ENCODE measurements around the gene KMT2C.
"Not testable (repeated sequence)": the region's sequence is repeated elsewhere in the genome, so short reads cannot be mapped to it uniquely, and the experiment has no call there.

The KMT2C gene
- 103 to 280 reads per million in 2 experiments for total RNA-seq

DNA sequence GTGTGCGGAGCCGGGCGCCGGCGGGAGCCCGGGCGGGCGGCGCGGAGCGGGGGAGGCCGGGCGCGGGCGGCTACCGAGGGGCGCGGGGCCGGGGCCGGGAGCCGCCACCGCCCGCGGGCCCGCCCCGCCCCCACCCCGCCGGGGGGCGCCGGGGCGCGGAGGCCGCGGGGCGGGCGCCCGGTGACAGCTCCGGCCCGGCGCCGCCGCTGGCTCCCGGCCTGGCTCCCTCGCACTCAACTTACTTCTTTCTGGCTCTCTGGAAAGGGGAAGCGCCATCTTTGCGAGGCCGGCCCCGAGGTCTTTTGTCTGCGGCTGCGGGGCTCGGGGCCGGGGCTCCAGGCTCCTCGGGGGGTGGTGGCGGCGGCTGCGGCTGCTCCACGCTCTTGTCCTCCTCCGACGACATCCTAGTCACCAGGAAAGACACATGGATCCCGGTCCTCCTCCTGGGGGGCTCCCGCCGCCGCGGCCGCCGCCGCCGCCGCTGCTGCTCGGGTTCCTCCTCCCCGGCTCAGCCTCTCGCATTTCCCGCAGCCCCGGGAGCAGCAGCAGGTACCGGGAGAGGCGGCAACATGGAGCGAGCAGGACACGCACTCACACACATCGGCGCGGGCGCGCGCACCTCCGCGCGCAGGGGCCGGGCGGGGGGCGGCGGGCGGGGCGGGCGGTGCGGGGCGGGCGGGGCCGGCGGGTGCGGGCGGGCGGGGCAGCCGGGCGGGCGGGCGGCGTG, at the start of gene KMT2C:
Gene KMT2C, minus strand, starts transcription at position 620 of the 727 bp plus-strand sequence. Its CDS starts 217 bp downstream, at position 403.
- peak; percentile 43 for DNase-seq (ENCODE audit: low read depth)

DNA sequence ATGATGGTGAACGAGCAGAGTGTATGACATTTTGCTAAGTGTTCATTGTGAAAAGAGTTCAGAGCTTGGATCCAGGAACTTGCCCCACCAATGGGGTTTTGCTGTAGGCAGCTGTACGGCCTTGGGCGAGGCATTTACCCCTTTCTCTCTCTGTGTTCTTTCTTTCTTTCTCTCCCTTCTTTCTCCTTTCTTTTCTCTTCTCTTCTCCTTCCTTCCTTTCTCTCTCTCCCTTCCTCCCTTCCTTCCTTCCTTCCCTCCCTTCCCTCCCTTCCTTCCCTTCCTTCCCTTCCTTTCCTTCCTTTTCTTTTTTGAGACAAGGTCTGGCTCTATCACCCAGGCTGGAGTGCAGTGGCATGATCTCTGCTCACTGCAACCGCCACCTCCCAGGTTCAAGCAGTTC, 45.3 kb upstream of the KMT2C start:
- no peak for DNase-seq (ENCODE audit: low read depth)

DNA sequence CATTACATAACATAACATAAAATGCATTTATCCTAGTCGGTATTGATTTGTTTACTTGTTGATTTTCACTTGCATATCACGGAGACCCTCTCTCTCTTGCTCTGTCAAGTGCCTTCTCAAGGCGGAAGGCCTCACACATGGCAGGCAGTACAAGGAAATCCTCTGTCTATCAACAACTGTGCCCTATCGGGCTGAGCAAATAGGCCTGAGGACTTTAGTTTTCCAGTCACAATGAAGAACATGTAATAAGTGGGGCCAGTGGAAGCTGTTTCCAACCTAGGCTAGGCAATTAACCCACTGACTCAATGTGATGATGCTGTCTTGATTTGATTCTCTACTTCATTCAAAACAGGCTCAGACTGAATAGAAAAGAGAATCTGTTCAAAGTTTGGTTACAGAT, 44.9 kb upstream of the KMT2C start:
- no peak for DNase-seq (ENCODE audit: low read depth)

DNA sequence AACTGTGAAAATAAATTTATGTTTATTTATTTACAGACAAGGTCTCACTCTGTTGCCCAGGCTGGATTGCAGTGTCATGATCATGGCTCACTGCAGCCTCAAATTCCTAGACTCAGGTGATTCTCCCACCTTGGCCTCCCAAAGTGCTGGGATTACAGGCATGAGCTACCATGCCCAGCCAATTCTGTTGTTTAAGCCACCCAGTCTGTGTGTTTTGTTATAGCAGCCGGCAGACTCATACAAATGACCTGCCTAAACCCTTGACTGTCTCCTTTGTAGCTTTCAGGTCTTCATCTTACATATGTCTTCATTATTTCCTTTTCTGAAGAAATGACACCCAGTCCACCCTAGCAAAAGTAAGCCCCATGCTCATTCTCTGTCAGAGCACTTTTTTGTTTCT, 43.8 kb upstream of the KMT2C start:
- DNase-seq (ENCODE audit: low read depth): no peak

DNA sequence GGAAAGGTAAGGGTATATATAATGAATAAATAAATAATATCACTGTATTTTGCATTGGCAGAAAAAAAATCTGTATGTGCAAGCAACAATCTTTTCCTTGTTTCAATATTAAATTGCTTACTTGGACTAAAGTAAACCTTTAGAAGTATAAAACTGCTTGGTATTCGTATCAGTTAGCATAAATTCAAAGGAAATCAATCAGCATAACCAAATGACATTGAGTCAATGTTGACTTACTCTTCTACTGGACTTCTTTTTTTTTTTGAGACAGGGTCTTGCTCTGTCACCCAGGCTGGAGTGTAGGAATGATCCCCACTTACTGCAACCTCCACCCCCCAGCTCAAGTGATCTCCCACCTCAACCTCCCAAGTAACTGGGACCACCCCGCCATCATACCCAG, 42.3 kb upstream of the KMT2C start:
- no peak for DNase-seq (ENCODE audit: low read depth)

DNA sequence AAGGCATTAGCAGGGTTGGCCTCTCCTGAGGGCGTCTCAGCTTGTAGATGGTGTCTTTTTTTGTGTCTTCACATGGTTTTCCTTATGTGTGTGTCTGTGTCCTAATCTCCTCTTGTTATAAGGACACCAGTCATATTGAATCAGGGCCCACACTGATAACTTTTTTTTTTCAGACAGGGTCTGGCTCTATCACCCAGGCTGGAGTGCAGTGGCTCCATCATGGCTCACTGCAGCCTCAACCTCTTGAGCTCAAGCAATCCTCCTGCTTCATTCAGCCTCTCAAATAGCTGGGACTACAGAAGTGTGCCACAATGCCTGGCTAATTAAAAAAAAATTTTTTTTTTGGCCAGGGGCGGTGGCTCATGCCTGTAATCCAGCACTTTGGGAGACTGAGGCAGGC, 41.3 kb upstream of the KMT2C start:
- no peak for DNase-seq (ENCODE audit: low read depth)

DNA sequence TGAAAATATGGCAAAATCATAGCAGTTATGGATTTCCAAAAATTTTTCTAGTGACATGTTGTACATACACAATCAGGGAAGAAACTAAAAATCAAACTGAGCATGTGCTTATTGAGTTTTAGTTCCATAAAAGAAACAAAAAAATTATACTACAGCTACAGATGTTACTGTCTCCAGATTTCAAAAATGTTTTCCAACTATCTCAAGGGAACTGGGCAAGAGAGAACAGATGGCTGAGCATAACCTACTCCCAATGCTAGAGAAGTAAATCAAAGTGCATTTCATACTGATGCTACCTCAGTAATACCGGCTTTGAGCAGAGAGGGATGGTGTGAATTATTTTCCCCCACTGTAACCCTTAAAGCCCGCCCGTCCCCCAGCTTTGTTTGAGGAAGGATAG, 40.7 kb upstream of the KMT2C start:
- DNase-seq (ENCODE audit: low read depth): no peak

DNA sequence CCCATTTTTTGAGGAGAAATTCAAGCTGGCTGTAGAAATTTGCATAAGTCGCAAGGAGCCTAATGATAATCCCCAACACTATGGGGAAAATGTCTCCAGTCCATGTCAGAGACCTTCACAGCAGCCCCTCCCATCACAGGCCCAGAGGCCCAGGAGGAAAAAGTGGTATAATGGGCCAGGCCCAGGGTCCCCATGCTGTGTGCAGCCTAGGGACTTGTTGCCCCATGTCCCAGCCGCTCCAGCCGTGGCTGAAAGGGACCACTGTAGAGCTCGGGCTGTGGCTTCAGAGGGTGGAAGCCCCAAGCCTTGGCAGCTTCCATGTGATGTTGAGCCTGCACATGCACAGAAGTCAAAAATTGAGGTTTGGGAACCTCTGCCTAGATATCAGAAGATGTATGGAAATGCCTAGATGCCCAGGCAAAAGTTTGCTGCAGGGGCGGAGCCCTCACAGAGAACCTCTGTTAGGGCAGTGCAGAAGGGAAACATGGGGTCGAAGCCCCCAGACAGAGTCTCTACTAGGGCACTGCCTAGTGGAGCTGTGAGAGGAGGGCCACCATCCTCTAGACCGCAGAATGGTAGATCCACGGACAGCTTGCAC, 35.3 kb upstream of the KMT2C start:
- DNase-seq (ENCODE audit: low read depth): not testable (repeated sequence)

DNA sequence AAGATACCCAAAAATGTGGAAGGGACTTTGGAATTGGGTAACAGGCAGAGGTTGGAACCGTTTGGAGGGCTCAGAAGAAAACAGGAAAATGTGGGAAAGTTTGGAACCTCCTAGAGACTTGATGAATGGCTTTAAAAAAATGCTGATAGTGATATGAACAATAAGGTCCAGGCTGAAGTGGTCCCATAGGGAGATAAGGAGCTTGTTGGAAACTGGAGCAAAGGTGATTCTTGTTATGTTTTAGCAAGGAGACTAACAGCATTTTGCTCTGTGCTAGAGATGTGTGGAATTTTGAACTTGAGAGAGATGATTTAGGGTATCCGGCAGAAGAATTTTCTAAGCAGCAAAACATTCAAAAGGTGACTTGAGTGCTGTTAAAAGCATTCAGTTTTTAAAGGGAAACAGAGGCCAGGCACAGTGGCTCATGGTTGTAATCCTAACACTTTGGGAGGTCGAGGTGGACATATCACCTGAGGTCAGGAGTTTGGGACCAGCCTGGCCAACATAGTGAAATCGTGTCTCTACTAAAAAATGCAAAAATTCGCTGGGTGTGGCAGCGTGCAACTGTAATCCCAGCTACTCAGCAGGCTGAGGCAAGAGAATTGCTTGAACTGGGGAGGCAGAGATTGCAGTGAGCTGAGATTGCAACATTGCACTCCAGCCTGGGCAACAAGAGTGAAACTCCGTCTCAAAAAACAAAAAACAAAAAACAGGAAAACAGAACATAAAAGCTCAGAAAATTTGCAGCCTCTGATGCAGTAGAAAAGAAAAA, 34.6 kb upstream of the KMT2C start:
- not testable (repeated sequence) for DNase-seq (ENCODE audit: low read depth)

DNA sequence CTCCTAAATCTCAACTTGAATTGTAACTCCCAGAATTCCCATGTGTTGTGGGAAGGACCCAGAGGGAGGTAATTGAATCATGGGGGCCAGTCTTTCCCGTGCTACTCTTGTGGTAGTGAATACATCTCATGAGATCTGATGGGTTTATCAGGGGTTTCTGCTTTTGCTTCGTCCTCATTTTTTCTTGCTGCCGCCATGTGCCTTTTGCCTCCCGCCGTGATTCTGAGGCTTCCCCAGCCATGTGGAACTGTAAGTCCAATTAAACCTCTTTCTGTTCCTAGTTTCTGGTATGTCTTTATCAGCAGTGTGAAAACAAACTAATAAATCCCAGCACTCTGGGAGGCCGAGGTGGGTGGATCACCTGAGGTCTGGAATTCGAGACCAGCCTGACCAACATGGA, 33.8 kb upstream of the KMT2C start:
- DNase-seq (ENCODE audit: low read depth): not testable (repeated sequence)

DNA sequence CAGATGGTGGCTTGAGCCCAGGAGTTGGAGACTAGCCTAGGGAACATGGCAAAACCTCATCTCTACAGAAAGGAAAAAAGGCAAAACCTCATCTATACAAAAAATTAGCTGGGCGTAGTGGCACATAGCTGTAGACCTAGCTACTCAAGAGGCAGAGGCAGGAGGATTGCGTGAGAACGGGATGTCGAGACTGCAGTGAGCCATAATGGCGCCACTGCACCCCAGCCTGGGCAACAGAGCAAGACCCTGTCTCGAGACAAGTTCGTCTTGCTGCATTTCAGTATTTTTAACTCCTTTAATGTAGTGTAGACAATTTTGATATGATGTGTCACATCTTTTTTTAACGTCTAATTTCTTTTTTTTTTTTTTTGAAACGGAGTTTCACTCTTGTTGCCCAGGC, 31.4 kb upstream of the KMT2C start:
- no peak for DNase-seq (ENCODE audit: low read depth)

DNA sequence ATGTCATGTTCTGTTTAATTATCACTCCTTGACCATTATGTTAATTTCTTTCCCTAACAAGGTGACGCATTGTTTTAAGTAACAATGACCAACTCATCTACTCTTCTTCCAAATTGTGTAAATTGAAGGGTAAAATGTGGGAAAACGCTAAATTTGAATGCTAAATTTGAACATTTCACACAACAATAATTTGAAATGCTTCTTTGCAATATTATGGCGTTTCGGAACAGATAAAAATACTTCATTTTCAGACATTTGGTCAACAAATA, 29.2 kb upstream of the KMT2C start:
- no peak for DNase-seq (ENCODE audit: low read depth)

DNA sequence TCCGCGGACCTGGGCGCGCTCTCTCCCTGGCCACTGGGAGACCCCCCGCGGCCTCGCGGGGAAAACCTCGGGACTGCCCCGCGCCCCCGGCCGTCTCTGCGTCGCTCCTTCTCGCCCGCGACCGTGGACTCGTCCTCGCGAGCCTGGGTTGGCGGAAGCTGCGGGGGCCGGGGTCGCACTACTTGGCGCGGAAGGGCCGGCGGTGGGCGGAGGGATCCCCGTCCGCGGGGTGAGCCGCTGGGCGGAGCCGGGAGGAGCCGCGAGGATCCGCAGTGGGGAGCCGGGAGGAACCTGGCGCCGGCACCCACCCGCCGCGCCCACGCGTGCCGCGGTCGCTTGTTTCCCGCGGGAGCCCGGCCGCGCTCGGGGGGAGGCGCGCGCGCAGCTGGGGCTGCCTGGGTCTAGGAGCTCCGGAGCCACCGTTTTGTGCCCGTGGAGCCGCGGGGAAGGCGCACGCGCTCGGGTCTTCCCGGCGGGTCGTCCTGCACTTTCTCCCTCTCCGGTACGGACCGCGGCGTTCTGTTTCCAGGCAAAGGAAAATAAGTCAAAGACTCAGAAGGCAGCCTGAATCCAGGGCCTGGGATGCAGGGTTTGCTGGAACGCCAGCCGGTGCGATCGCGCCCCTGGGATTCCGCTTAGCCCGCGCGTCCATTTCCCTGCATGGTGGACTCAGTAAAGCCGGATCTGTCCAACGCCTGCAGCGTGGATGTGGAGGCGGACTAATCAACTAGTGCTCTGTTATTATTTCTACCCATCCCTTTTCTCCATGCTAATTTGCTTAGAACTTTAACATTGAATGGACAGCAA, 28.7 kb upstream of the KMT2C start:
- peak; percentile 46 for DNase-seq (ENCODE audit: low read depth)

DNA sequence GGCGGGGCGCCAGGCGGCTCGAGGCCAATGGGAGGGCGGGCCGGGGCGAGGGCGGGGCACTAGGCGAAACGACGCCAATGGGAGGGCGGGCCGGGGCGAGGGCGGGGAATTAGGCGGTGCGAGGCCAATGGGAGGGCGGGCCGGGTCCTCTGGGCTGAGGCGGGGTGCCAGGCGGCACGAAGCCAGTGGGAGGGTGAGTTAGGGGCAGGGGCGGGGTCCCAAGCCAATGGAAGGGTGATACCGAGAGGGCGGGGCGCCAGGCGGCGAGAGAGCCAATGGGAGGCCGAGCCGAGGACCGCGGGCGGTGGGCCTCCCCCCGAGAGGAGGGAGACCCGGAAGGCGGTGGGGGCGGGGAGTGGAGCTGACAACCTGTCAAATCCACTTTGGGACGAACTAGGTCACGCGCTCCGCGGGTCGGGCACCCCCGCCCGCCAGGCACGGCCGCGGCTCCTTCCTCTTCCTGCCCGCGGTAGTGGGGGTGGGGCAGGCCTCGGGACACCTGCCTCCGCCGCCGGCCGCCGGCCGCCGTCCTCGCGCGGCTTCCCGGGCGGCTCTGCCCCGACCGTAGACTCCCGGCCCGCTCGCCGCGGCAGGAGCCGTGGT, 28.0 kb upstream of the KMT2C start:
- DNase-seq (ENCODE audit: low read depth): peak; percentile 100

DNA sequence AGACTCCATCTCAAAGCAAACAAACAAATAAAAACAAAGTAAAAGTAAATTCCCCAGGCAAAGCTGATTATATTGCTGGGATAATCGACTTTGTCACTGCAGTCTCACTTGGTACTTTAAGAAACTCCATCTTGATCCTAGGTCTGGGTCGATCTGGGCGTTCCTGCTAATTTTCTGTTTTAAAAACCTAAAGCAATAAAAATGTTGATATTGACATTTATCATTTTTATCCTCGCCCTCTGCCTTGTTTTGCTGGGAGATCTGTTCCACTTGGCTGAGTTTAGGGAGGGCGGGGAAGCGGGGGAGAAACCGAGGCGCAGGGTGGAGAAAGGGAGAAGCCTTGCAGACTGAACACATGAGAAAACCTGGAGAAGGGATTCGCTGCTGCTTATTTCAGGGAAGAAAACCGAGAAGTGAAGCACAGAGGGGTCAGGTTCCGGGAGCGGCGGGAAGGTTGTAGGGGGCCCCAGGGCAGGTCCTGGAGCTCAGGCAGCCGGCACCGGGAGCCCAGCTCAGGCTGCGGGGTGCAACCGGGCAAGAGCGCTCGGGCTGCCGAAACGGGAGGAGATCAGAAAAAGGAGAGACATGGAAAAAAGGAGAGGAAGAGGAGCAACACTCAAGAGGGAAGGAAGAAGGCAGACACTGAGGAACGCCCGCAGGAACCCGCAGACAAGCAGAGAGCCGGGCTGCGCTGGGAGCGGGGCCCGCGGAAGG, 27.3 kb upstream of the KMT2C start:
- DNase-seq (ENCODE audit: low read depth): no peak

DNA sequence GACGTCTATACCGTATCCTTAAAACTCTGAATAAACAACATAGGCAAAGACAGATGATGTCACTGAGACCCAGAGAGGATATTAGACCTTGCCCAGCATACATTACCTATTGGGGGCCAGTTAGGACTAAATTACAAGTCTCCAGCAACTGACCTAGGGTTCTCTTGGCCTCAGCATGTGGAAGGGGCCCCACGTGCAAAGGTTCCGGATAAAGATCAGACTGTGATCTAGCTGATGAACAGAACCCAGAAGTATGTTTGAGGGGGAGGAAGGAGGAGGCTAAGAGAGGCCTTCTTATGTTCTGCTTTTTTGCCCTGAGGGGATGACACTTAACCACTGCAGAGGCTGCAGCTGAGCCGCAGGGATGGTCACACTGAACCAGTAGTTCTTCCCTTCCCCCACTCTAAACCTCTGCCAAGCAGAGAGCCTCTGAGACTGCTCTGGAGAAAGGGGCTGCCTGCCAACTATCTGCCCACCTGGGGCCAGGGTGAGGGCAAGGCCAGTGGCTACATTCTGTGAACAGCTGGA, 24.0 kb upstream of the KMT2C start:
- DNase-seq (ENCODE audit: low read depth): no peak

DNA sequence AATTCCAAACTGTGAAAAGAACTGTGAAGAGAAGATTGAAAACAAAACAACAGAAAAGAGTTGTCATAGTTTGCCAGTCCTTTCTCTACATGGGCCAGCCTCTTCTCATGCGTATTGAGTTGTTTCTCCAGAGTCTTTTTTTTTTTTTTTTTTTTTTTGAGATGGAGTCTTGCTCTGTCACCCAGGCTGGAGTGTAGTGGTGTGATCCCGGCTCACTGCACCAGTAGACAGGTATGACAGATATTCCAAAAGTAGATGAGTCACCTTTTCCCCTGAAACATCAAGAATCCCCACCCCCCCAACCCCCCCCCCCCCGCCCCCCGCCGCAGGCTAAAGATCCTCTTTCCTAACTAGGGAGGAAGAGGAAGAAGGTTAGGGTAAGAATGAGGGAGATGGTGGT, 15.6 kb upstream of the KMT2C start:
- no peak for DNase-seq (ENCODE audit: low read depth)

DNA sequence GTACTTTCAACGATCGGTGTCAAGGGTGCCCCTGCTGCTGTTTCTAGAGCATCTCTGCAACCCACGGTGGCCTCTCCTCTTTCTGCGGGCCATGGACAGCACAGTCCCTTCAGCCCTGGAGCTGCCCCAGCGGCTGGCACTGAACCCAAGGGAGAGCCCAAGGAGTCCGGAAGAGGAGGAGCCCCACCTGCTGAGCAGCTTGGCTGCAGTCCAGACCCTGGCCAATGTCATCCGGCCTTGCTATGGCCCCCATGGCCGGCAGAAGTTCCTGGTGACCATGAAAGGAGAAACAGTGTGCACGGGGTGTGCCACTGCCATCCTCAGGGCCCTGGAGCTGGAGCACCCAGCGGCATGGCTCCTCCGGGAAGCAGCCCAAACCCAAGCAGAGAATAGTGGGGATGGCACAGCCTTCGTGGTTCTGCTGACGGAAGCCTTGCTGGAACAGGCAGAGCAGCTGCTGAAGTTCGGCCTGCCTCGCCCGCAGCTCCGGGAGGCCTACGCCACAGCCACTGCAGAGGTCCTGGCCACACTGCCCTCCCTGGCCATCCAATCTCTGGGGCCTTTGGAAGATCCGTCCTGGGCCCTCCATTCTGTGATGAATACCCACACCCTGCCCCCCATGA, 9.7 kb upstream of the KMT2C start:
- DNase-seq (ENCODE audit: low read depth): not testable (repeated sequence)

DNA sequence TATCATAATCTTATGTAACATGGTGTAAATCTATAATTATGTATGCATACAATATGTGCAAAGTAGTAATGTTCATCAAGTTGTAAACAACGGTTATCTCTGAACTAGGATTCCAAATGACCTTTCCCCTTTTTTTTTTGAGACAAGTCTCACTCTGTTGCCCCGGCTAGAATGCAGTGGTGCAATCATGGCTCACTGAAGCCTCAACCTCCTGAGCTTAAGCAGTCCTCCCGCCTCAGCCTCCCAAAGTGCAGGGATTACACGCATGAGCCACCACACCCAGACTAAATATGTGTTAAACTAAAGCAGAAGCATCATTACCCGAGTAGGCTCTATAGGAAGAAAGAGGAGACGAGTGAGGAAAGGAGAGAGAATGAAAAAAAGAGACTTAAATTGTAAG, 7.8 kb upstream of the KMT2C start:
- no peak for DNase-seq (ENCODE audit: low read depth)

DNA sequence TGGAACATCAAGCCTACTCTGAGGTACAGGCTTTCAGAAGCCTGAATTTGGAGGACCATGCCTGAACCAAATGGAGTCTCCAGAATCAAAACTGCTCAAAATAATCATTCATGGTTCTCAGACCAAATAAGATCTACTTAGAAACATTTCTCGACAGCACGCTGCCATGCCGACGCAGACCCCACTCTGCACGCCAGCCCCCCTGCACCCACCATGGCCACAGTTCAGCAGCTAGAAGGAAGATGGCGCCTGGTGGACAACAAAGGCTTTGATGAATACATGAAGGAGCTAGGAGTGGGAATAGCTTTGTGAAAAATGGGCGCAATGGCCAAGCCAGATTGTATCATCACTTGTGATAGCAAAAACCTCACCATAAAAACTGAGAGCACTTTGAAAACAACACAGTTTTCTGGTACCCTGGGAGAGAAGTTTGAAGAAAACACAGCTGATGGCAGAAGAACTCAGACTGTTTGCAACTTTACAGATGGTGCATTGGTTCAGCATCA, 6.6 kb upstream of the KMT2C start:
- DNase-seq (ENCODE audit: low read depth): no peak
